Measurements from ENCODE around the gene FAM43B.

Gene FAM43B

GRCh38 chr1:20552728-20553445 is 514 bp downstream of the FAM43B start:
- DNase-seq, result no peak

GRCh38 chr1:20555025-20555757 is 2.8 kb downstream of the FAM43B start:
- DNase-seq, result no peak

GRCh38 chr1:20555758-20556120 is 3.4 kb downstream of the FAM43B start:
- no peak for DNase-seq

GRCh38 chr1:20558191-20558590 is 5.8 kb downstream of the FAM43B start:
- DNase-seq, result no peak

GRCh38 chr1:20560966-20561365 is 8.6 kb downstream of the FAM43B start:
- DNase-seq, result no peak

GRCh38 chr1:20565234-20565633 is 12.9 kb downstream of the FAM43B start:
- DNase-seq, result no peak

GRCh38 chr1:20569523-20570098 is 17.2 kb downstream of the FAM43B start:
- no peak for DNase-seq

- no peak for DNase-seq
These were observed 19.1 kb downstream of the FAM43B start for GRCh38 chr1:20571427-20571826.

GRCh38 chr1:20573987-20574386 is 21.6 kb downstream of the FAM43B start:
- DNase-seq, result no peak

- DNase-seq, result peak; percentile 55
These were observed 22.5 kb downstream of the FAM43B start for GRCh38 chr1:20574686-20575540.

GRCh38 chr1:20575541-20576336 is 23.4 kb downstream of the FAM43B start:
- DNase-seq, result no peak

GRCh38 chr1:20578062-20578461 is 25.7 kb downstream of the FAM43B start:
- no peak for DNase-seq

GRCh38 chr1:20578721-20579395 is 26.5 kb downstream of the FAM43B start:
- DNase-seq, result no peak

GRCh38 chr1:20584890-20585289 is 32.5 kb downstream of the FAM43B start:
- DNase-seq, result no peak

- no peak for DNase-seq
These were observed 34.7 kb downstream of the FAM43B start for GRCh38 chr1:20586953-20587660.

- no peak for DNase-seq
These were observed 35.3 kb downstream of the FAM43B start for GRCh38 chr1:20587661-20588053.

- no peak for DNase-seq
These were observed 36.4 kb downstream of the FAM43B start, which contains the start of gene CDA for GRCh38 chr1:20588634-20589225. CDA (plus strand) TSS chr1:20589097; CDS start chr1:20589130, 33 bp downstream.

GRCh38 chr1:20589331-20590278 is 37.2 kb downstream of the FAM43B start:
- DNase-seq, result no peak

GRCh38 chr1:20590306-20590777 is 38.0 kb downstream of the FAM43B start:
- DNase-seq, result no peak

Data from activated CD8-positive, alpha-beta memory T cell treated with anti-CD3 and anti-CD28 coated beads, Interleukin-2, amount 50 U/mL, for 4 hours (primary cell).